GM18858 (cell line): ENCODE measurements around the gene RFX4.
"Not testable (repeated sequence)": the region's sequence is repeated elsewhere in the genome, so short reads cannot be mapped to it uniquely, and the experiment has no call there.

Source experiments
- ATAC-seq: cut with Tn5 transposase; IDR thresholded peaks from one replicate; pipeline ENCODE4 v1.9.1; 2021; ENCODE audit not compliant: unreplicated experiment

The RFX4 gene

GRCh38 chr12:106687672-106688071 lies 104.9 kb downstream of the RFX4 start:
- ATAC-seq: no peak

- ATAC-seq: no peak
Measured at GRCh38 chr12:106690569-106691305, 107.9 kb downstream of the RFX4 start.

GRCh38 chr12:106692033-106692432 lies 109.2 kb downstream of the RFX4 start:
- not testable (repeated sequence) for ATAC-seq

- ATAC-seq: no peak
Measured at GRCh38 chr12:106692896-106693820, 110.4 kb downstream of the RFX4 start.

- no peak for ATAC-seq
Measured at GRCh38 chr12:106696071-106696470, 113.3 kb downstream of the RFX4 start.

GRCh38 chr12:106696681-106697417 lies 114.0 kb downstream of the RFX4 start:
- ATAC-seq: no peak

- ATAC-seq: no peak
Measured at GRCh38 chr12:106704081-106704480, 121.3 kb downstream of the RFX4 start.

GRCh38 chr12:106705971-106706370 lies 123.2 kb downstream of the RFX4 start:
- ATAC-seq: no peak

GRCh38 chr12:106709068-106709511 lies 126.3 kb downstream of the RFX4 start:
- ATAC-seq: no peak

GRCh38 chr12:106710143-106710893 lies 127.5 kb downstream of the RFX4 start:
- ATAC-seq: no peak

GRCh38 chr12:106711316-106711715 lies 128.5 kb downstream of the RFX4 start:
- ATAC-seq: no peak

- no peak for ATAC-seq
Measured at GRCh38 chr12:106712768-106713167, 130.0 kb downstream of the RFX4 start.

- ATAC-seq: no peak
Measured at GRCh38 chr12:106714926-106715325, 132.1 kb downstream of the RFX4 start.

GRCh38 chr12:106715582-106715981 lies 132.8 kb downstream of the RFX4 start:
- ATAC-seq: no peak

GRCh38 chr12:106717673-106718072 lies 134.9 kb downstream of the RFX4 start:
- no peak for ATAC-seq

GRCh38 chr12:106719879-106720278 lies 137.1 kb downstream of the RFX4 start:
- no peak for ATAC-seq

- ATAC-seq: no peak
Measured at GRCh38 chr12:106720696-106721095, 137.9 kb downstream of the RFX4 start.

GRCh38 chr12:106721915-106722314 lies 139.1 kb downstream of the RFX4 start:
- no peak for ATAC-seq

- no peak for ATAC-seq
Measured at GRCh38 chr12:106722837-106723236, 140.0 kb downstream of the RFX4 start.

GRCh38 chr12:106723416-106723815 lies 140.6 kb downstream of the RFX4 start:
- no peak for ATAC-seq

- no peak for ATAC-seq
Measured at GRCh38 chr12:106724116-106724515, 141.3 kb downstream of the RFX4 start.
